ENCODE results near the gene CPSF6.
A peak's percentile ranks its signal among the peaks of the same experiment; 100 is the strongest.
"Not testable (repeated sequence)": the region's sequence is repeated elsewhere in the genome, so short reads cannot be mapped to it uniquely, and the experiment has no call there.

The CPSF6 gene

GRCh38 chr12:69274861-69275260, 35.5 kb downstream of the CPSF6 start:
- DNase-seq, result no peak
- CTCF ChIA-PET, result interaction anchor here (1.7 kb wide), 1 partner anchor 118 kb away, joined by 4 read pairs; no protein-coding TSS in a partner anchor
- Mint-ChIP-seq H3K9me3 (no peaks in the 10 kb centered on the region), H3K27me3 (no peaks in the 10 kb centered on the region), H3K36me3 (peaks cover 19% of the 10 kb centered on the region), H3K4me1 (peaks cover 34% of the 10 kb centered on the region), H3K27ac (no peak overlapping the region), H3K4me3 (no peak overlapping the region)

GRCh38 chr12:69275471-69275891, 36.1 kb downstream of the CPSF6 start:
- no peak for DNase-seq
- Mint-ChIP-seq H3K4me1 (peaks cover 34% of the 10 kb centered on the region), H3K4me3 (peak overlapping the region; percentile 17), H3K36me3 (peaks cover 19% of the 10 kb centered on the region), H3K9me3 (no peaks in the 10 kb centered on the region), H3K27ac (peak overlapping the region; percentile 43), H3K27me3 (no peaks in the 10 kb centered on the region)
- CTCF ChIA-PET, result interaction anchor here (1.7 kb wide), 1 partner anchor 119 kb away, joined by 4 read pairs; no protein-coding TSS in a partner anchor

GRCh38 chr12:69278814-69279782, 39.7 kb downstream of the CPSF6 start:
- H3K27me3 Mint-ChIP-seq, result peaks cover 6% of the 10 kb centered on the region
- H3K36me3 Mint-ChIP-seq, result peaks cover 4% of the 10 kb centered on the region
- CTCF ChIA-PET, result no interaction called here
- no peak for DNase-seq
- no peak overlapping the region for H3K4me3 Mint-ChIP-seq
- H3K9me3 Mint-ChIP-seq, result no peaks in the 10 kb centered on the region
- H3K4me1 Mint-ChIP-seq, result peaks cover 40% of the 10 kb centered on the region
- no peak overlapping the region for H3K27ac Mint-ChIP-seq

- Mint-ChIP-seq H3K4me3 (no peak overlapping the region), H3K36me3 (no peaks in the 10 kb centered on the region), H3K27ac (no peak overlapping the region), H3K9me3 (no peaks in the 10 kb centered on the region), H3K27me3 (peaks cover 21% of the 10 kb centered on the region), H3K4me1 (peaks cover 19% of the 10 kb centered on the region)
- CTCF ChIA-PET, result interaction anchor here (1.3 kb wide), 1 partner anchor 129 kb away, joined by 3 read pairs; no protein-coding TSS in a partner anchor
- peak; percentile 31 for DNase-seq
Measured at GRCh38 chr12:69284131-69284530, 44.8 kb downstream of the CPSF6 start.

DNA sequence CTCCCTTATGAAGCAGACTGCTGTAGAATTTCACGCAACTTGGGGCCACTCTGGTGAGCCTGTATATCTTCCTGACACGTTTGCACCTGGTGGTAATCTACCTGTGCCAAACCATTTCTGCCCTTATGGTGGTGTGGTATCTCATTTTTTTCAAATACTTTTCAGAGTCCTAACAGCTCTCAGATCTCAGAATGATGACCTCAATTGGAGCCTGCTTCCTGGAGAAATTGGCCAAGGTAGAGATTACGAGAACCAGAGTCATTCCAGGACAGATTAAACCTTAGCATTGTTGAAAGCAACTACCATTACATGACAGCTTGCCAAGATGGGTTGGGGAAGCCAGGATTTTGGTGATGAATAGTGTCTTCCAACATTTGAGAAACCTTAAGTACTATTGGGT, 48.2 kb downstream of the CPSF6 start:
- Mint-ChIP-seq H3K4me3 (no peak overlapping the region), H3K27me3 (peaks cover 41% of the 10 kb centered on the region), H3K27ac (no peak overlapping the region), H3K36me3 (peaks cover 2% of the 10 kb centered on the region), H3K9me3 (no peaks in the 10 kb centered on the region), H3K4me1 (peaks cover 24% of the 10 kb centered on the region)
- CTCF ChIA-PET, result interaction anchor here (3.0 kb wide), 1 partner anchor 70 kb away, joined by 9 read pairs; no protein-coding TSS in a partner anchor
- no peak for DNase-seq

DNA sequence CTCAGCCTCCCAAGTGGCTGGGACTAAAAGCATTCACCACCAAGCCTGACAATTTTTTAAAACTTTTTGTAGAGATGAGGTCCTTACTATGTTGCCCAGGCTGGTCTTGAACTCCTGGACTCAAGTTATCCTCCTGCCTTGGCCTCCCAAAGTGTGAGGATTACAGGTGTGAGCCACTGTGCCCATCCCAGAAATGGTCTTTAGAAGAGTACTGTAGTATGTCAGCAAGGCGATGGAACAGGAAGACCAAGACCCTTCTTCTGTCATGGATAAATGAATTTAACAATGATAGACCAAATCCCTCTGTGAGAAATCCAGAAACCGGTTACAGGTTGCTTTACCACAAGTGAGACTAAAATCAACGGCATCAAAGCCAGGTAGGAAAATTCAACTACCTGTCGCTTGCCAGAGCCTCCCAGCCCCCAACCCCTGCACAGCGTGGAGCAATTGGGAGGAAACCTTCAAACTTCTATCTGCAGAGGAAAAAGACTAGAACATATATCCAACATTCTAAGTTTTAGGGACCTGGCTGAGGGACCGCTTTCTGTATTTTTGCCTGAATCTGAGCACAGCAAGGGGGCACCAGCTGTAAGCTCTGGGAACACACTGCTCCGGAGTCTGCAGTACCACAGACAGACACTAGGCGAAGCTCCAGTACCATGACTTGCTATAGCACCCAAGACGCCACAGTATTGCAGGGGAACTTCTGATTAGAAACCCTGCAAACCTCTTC, 51.3 kb downstream of the CPSF6 start:
- peaks cover 2% of the 10 kb centered on the region for H3K36me3 Mint-ChIP-seq

DNA sequence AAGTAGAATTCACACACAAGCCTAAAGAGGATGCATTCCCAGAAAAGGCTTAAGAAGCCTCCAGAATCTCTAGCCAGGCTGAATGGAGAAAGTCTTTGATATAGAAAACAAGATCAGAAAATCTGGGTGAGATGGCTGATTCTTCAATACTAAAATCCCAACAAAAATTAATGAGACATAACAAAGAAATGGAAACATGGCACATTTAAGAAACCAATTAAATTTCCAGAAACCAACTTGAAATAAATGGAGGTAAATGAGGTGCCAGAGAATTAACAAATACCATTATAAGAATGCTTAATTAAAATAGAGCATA, 51.9 kb downstream of the CPSF6 start:
- DNase-seq, result no peak
- H3K9me3 Mint-ChIP-seq, result no peaks in the 10 kb centered on the region
- H3K4me1 Mint-ChIP-seq, result peaks cover 5% of the 10 kb centered on the region
- H3K4me3 Mint-ChIP-seq, result no peak overlapping the region
- H3K27ac Mint-ChIP-seq, result no peak overlapping the region
- peaks cover 2% of the 10 kb centered on the region for H3K36me3 Mint-ChIP-seq
- CTCF ChIA-PET, result interaction anchor here (0.7 to 2.1 kb wide), 14 partner anchors 14 to 349 kb away, joined by 3 to 21 read pairs (median 4); no protein-coding TSS in a partner anchor
- peaks cover 35% of the 10 kb centered on the region for H3K27me3 Mint-ChIP-seq

More for the DNA sequence above, 51.3 kb downstream of the CPSF6 start:
- no peaks in the 10 kb centered on the region for H3K9me3 Mint-ChIP-seq
- DNase-seq, result peak; percentile 90
- H3K4me1 Mint-ChIP-seq, result peaks cover 5% of the 10 kb centered on the region
- peaks cover 35% of the 10 kb centered on the region for H3K27me3 Mint-ChIP-seq
- no peak overlapping the region for H3K27ac Mint-ChIP-seq
- no peak overlapping the region for H3K4me3 Mint-ChIP-seq
- CTCF ChIA-PET, result interaction anchor here (0.6 to 3.0 kb wide), 16 partner anchors 14 to 350 kb away, joined by 3 to 21 read pairs (median 4); no protein-coding TSS in a partner anchor

- H3K4me3 Mint-ChIP-seq, result no peak overlapping the region
- H3K9me3 Mint-ChIP-seq, result peaks cover 2% of the 10 kb centered on the region
- no peaks in the 10 kb centered on the region for H3K4me1 Mint-ChIP-seq
- H3K27ac Mint-ChIP-seq, result no peak overlapping the region
- CTCF ChIA-PET, result no interaction called here
- H3K27me3 Mint-ChIP-seq, result peaks cover 3% of the 10 kb centered on the region
- no peaks in the 10 kb centered on the region for H3K36me3 Mint-ChIP-seq
- no peak for DNase-seq
Measured at GRCh38 chr12:69298133-69298532, 58.8 kb downstream of the CPSF6 start.

DNA sequence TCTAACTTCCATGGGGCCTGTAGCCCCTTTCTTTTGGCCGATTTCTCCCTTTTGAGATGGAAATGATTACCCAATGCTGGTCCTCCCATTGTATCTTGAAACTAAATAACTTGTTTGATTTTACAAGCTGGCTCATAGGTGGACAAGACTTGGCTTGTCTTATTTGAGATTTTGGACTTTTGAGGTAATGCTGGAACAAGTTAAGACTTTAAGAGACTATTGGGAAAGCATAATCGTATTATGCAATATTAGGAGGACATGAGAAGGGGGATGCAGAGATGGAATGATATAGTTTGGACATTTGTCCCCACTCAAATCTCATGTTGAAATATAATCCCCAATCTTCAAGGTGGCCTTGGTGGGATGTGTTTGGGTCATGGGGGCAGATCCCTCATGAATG, 59.6 kb downstream of the CPSF6 start:
- H3K4me1 Mint-ChIP-seq, result no peaks in the 10 kb centered on the region
- peaks cover 3% of the 10 kb centered on the region for H3K27me3 Mint-ChIP-seq
- CTCF ChIA-PET, result no interaction called here
- peaks cover 2% of the 10 kb centered on the region for H3K9me3 Mint-ChIP-seq
- no peak overlapping the region for H3K27ac Mint-ChIP-seq
- no peaks in the 10 kb centered on the region for H3K36me3 Mint-ChIP-seq
- H3K4me3 Mint-ChIP-seq, result no peak overlapping the region
- DNase-seq, result no peak

DNA sequence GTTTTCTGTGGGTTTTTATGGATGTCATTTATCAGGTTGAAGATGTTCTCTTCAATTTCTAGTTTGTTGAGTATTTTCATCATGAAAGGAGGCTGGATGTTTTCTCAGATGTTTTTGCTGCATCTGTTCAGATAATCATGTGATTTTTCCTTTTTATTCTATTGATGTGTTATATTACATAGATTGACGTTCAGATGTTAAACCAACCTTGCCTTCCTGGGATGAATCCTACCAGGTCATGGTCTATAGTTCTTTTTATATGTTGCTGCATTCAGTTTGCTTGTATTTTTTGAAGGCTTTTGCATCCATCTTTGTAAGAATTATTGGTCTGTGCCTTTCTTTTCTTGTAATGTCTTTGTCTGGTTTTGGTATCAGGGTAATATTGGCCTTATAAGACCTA, 64.9 kb downstream of the CPSF6 start:
- Mint-ChIP-seq H3K36me3 (peaks cover 2% of the 10 kb centered on the region), H3K4me3 (no peak overlapping the region), H3K27me3 (no peaks in the 10 kb centered on the region), H3K4me1 (no peaks in the 10 kb centered on the region), H3K9me3 (peaks cover 6% of the 10 kb centered on the region), H3K27ac (no peak overlapping the region)
- CTCF ChIA-PET, result no interaction called here
- no peak for DNase-seq

- H3K4me3 Mint-ChIP-seq, result no peak overlapping the region
- no peaks in the 10 kb centered on the region for H3K4me1 Mint-ChIP-seq
- DNase-seq, result no peak
- H3K27ac Mint-ChIP-seq, result no peak overlapping the region
- peaks cover 4% of the 10 kb centered on the region for H3K27me3 Mint-ChIP-seq
- peaks cover 3% of the 10 kb centered on the region for H3K9me3 Mint-ChIP-seq
- CTCF ChIA-PET, result no interaction called here
- H3K36me3 Mint-ChIP-seq, result peaks cover 2% of the 10 kb centered on the region
Measured at GRCh38 chr12:69309461-69309860, 70.1 kb downstream of the CPSF6 start.

- H3K36me3 Mint-ChIP-seq, result no peaks in the 10 kb centered on the region
- peaks cover 7% of the 10 kb centered on the region for H3K9me3 Mint-ChIP-seq
- CTCF ChIA-PET, result interaction anchor here (1.5 kb wide), 1 partner anchor 22 kb away, joined by 3 read pairs; no protein-coding TSS in a partner anchor
- H3K4me3 Mint-ChIP-seq, result no peak overlapping the region
- H3K27me3 Mint-ChIP-seq, result peaks cover 4% of the 10 kb centered on the region
- no peak overlapping the region for H3K27ac Mint-ChIP-seq
- no peaks in the 10 kb centered on the region for H3K4me1 Mint-ChIP-seq
- no peak for DNase-seq
Measured at GRCh38 chr12:69313209-69313608, 73.8 kb downstream of the CPSF6 start.

GRCh38 chr12:69316784-69317183, 77.4 kb downstream of the CPSF6 start:
- H3K4me3 Mint-ChIP-seq, CTCF ChIA-PET, DNase-seq, H3K36me3 Mint-ChIP-seq, H3K27ac Mint-ChIP-seq, H3K4me1 Mint-ChIP-seq: not testable (repeated sequence)
- H3K27me3 Mint-ChIP-seq, result peaks cover 10% of the 10 kb centered on the region
- peaks cover 16% of the 10 kb centered on the region for H3K9me3 Mint-ChIP-seq

DNA sequence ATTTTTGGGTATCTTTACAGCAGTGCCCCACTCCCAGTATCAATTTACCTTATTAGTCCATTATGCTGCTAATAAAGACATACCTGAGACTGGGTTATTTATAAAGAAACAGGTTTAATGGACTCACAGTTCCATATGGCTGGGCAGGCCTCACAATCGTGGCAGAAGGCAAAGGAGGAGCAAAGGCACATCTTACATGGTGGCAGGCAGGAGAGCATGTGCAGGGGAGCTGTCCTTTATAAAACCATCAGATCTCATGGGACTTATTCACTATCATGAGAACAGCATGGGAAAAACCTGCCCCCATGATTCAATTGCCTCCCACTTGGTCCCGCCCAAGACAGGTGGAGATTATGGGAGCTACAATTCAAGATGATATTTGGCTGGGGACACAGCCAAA, 77.9 kb downstream of the CPSF6 start:
- H3K36me3 Mint-ChIP-seq, DNase-seq, H3K4me3 Mint-ChIP-seq, H3K27me3 Mint-ChIP-seq, H3K27ac Mint-ChIP-seq, H3K4me1 Mint-ChIP-seq, CTCF ChIA-PET: not testable (repeated sequence)
- H3K9me3 Mint-ChIP-seq, result peaks cover 16% of the 10 kb centered on the region

All from activated naive CD4-positive, alpha-beta T cell treated with anti-CD3 and anti-CD28 coated beads, Interleukin-2, amount 10 ng/mL, durations not matched to agents 7 days and 5 days (primary cell).